CD14-positive monocyte (primary cell): Measurements from ENCODE around the gene TSPAN18. TPM values are rescaled to one million over a fixed set of nuclear protein-coding genes. Genes with fewer than 3 reads are reported as not detected.
A peak's percentile ranks its signal among the peaks of the same experiment; 100 is the strongest.

Experiments
- DNase-seq, 3 donors: peaks; one replicate each; pipeline ENCODE4 v3.0.0-alpha.2; 2011 to 2022
- H2AFZ ChIP-seq: 2 replicates; pipeline ENCODE4 v1.6.0; 2012; ENCODE audit warnings: mild to moderate bottlenecking, low read depth, low read length, inconsistent platforms; ENCODE audit not compliant: insufficient read depth, poor library complexity, severe bottlenecking
- H3K27ac ChIP-seq, 2 donors: 1 replicate in 1 of 2; 2 replicates in 1 of 2; pipeline ENCODE4 v1.5.1; 2012 to 2013; ENCODE audit warnings: low read length in 2 of 2, control low read depth in 1 of 2, inconsistent platforms in 1 of 2, low read depth in 1 of 2, mild to moderate bottlenecking in 1 of 2
- H3K27me3 ChIP-seq, 2 donors: one replicate each; pipeline versions ENCODE4 v1.6.0 to v1.6.1; 2011 to 2013; ENCODE audit warnings: low read length in 2 of 2; ENCODE audit not compliant: control insufficient read depth in 2 of 2, insufficient read depth in 2 of 2
- H3K36me3 ChIP-seq, 2 donors: replicated peaks in 1 of 2; 1 replicate in 1 of 2; 2 replicates in 1 of 2; pipeline versions ENCODE4 v1.5.1 to v1.6.1; 2012 to 2013; ENCODE audit warnings: low read length in 2 of 2, control low read depth in 1 of 2, inconsistent platforms in 1 of 2, mild to moderate bottlenecking in 1 of 2; ENCODE audit not compliant: insufficient read depth in 2 of 2, control insufficient read depth in 1 of 2
- H3K4me1 ChIP-seq, 2 donors: 1 replicate in 1 of 2; 2 replicates in 1 of 2; pipeline versions ENCODE4 v1.5.1 to v1.6.1; 2012 to 2013; ENCODE audit warnings: low read length in 2 of 2, control low read depth in 1 of 2, inconsistent platforms in 1 of 2, mild to moderate bottlenecking in 1 of 2, moderate library complexity in 1 of 2; ENCODE audit not compliant: insufficient read depth in 2 of 2, control insufficient read depth in 1 of 2
- H3K4me2 ChIP-seq: replicated peaks from 2 replicates; pipeline ENCODE3; 2012; ENCODE audit warnings: low read length, moderate library complexity, mild to moderate bottlenecking; ENCODE audit not compliant: poor library complexity, severe bottlenecking; ENCODE audit errors: extremely low read depth
- H3K4me3 ChIP-seq, 3 experiments: fragments of 200-600 bp in 1 of 3; sonication (generic) in 1 of 3; replicated peaks in 1 of 3; 1 replicate in 2 of 3; 2 replicates in 1 of 3; pipeline ENCODE4 v1.5.1; 2011 to 2013; ENCODE audit warnings: low read length in 3 of 3, mild to moderate bottlenecking in 3 of 3, control low read depth in 2 of 3, low read depth in 2 of 3, inconsistent platforms in 1 of 3, moderate library complexity in 1 of 3
- H3K79me2 ChIP-seq: 2 replicates; pipeline ENCODE4 v1.6.0; 2012; ENCODE audit warnings: mild to moderate bottlenecking, control low read depth, inconsistent platforms, low read length, moderate library complexity; ENCODE audit not compliant: insufficient read depth
- H3K9ac ChIP-seq: 2 replicates; pipeline ENCODE4 v1.6.0; 2017; ENCODE audit warnings: low read length, mild to moderate bottlenecking; ENCODE audit not compliant: insufficient read depth, poor library complexity, severe bottlenecking
- H3K9me3 ChIP-seq, 2 donors: replicated peaks in 1 of 2; 1 replicate in 1 of 2; 2 replicates in 1 of 2; pipeline versions ENCODE4 v1.5.1 to v1.6.1; 2012 to 2013; ENCODE audit warnings: low read length in 2 of 2, control low read depth in 1 of 2; ENCODE audit not compliant: control insufficient read depth in 1 of 2, insufficient read depth in 1 of 2
- H4K20me1 ChIP-seq: 2 replicates; pipeline ENCODE4 v1.6.0; 2012; ENCODE audit warnings: mild to moderate bottlenecking, low read length, control low read depth, moderate library complexity; ENCODE audit not compliant: insufficient read depth
- H3K27ac Mint-ChIP-seq, 7 donors: one replicate each; pipeline ENCODE4 v1.8.0; 2020; ENCODE audit warnings: mild to moderate bottlenecking in 7 of 7, mixed read lengths in 7 of 7, moderate library complexity in 6 of 7, inconsistent platforms in 2 of 7
- H3K27me3 Mint-ChIP-seq, 3 donors: one replicate each; pipeline ENCODE4 v1.8.0; 2021 to 2022; ENCODE audit warnings: low read depth in 3 of 3, mild to moderate bottlenecking in 3 of 3, mixed read lengths in 3 of 3, moderate library complexity in 3 of 3, inconsistent platforms in 1 of 3
- H3K36me3 Mint-ChIP-seq, 2 donors: one replicate each; pipeline ENCODE4 v1.8.0; 2020; ENCODE audit warnings: mixed read lengths in 2 of 2, inconsistent platforms in 1 of 2, mild to moderate bottlenecking in 1 of 2
- H3K4me1 Mint-ChIP-seq: one replicate; pipeline ENCODE4 v1.8.0; 2020; ENCODE audit warnings: mild to moderate bottlenecking, mixed read lengths
- H3K4me3 Mint-ChIP-seq, 2 donors: one replicate each; pipeline ENCODE4 v1.8.0; 2020; ENCODE audit warnings: mild to moderate bottlenecking in 2 of 2, mixed read lengths in 2 of 2, moderate library complexity in 1 of 2
- H3K9me3 Mint-ChIP-seq, 7 donors: one replicate each; pipeline ENCODE4 v1.8.0; 2020 to 2022; ENCODE audit warnings: mixed read lengths in 7 of 7, mild to moderate bottlenecking in 6 of 7, moderate library complexity in 6 of 7, inconsistent platforms in 2 of 7
- CTCF ChIP-seq: fragments of 200-600 bp; IDR thresholded peaks from one replicate; pipeline ENCODE4 v1.8.0; 2022; ENCODE audit warnings: antibody characterized with exemption, mild to moderate bottlenecking
- WGBS: methylation state at CpG from one replicate; pipeline ENCODE4 v1.1.5; 2013; ENCODE audit warnings: missing lambda C conversion rate; ENCODE audit not compliant: insufficient coverage; 5-methylcytosine and 5-hydroxymethylcytosine counted together
- intact Hi-C, 2 donors: fragments of 100-400 bp; cut with micrococcal nuclease; formaldehyde crosslinking; loops; one replicate each; pipeline versions ENCODE4 v1.15.0 to v1.15.1; 2023
- polyA plus RNA-seq, 3 donors: library from polyadenylated mRNA; depleted of rRNA in 1 of 3; unstranded in 2 of 3; stranded (reverse) in 1 of 3; fragments of 300-500 nt in 2 of 3; fragments of >200 nt in 1 of 3; fragmentation: Illumina TruSeq in 2 of 3; gene quantifications; 1 replicate in 2 of 3; 2 replicates in 1 of 3; pipeline ENCODE4 v1.2.3, GENCODE V29; 2012 to 2021

The TSPAN18 gene
- polyA plus RNA-seq, 3 donors = not detected

GRCh38 chr11:44943696-44944095 is 216.9 kb downstream of the TSPAN18 start:
- Mint-ChIP-seq H3K27ac (peak overlapping the region in 4 of 7 donors; percentile 21 to 78 (median 66)), H3K9me3 (peaks cover 0 to 3% (median 0%) of the 10 kb centered on the region in 7 donors), H3K36me3 (peaks cover 26 to 30% of the 10 kb centered on the region in 2 donors), H3K4me1 (peaks cover 69% of the 10 kb centered on the region), H3K4me3 (no peak overlapping the region), H3K27me3 (peaks cover 2 to 5% (median 5%) of the 10 kb centered on the region in 3 donors)
- DNase-seq = no peak
- intact Hi-C loops = loop anchor here in 1 of 2 donors (10.0 kb wide), 1 partner anchor 391 kb away; no protein-coding TSS in a partner anchor
- no peak overlapping the region for H2AFZ ChIP-seq
- H3K27me3 ChIP-seq = no peaks in the 10 kb centered on the region
- WGBS = 82% methylated on average over 5 of the region's 7 CpGs
- H3K9me3 ChIP-seq = no peaks in the 10 kb centered on the region
- H3K4me1 ChIP-seq = peaks cover 33 to 49% of the 10 kb centered on the region in 2 donors
- H3K9ac ChIP-seq = no peak overlapping the region
- H3K27ac ChIP-seq = peak overlapping the region in 1 of 2 donors; percentile 1
- peaks cover 0 to 7% of the 10 kb centered on the region in 2 donors for H3K36me3 ChIP-seq
- H4K20me1 ChIP-seq = peaks cover 70% of the 10 kb centered on the region
- no peak for TF ChIP-seq CTCF
- H3K79me2 ChIP-seq = peaks cover 6% of the 10 kb centered on the region
- H3K4me3 ChIP-seq = peak overlapping the region in 1 of 3 experiments; percentile 32
- H3K4me2 ChIP-seq = peak overlapping the region; percentile 45

GRCh38 chr11:44944181-44944852 is 217.6 kb downstream of the TSPAN18 start:
- Histone ChIP-seq H3K4me2 (no peak overlapping the region), H2AFZ (no peak overlapping the region), H3K27ac (no peak overlapping the region), H3K9me3 (no peaks in the 10 kb centered on the region), H3K4me1 (peaks cover 34 to 45% of the 10 kb centered on the region in 2 donors), H4K20me1 (peaks cover 69% of the 10 kb centered on the region), H3K27me3 (peaks cover 0 to 3% of the 10 kb centered on the region in 2 donors), H3K36me3 (peaks cover 0 to 7% of the 10 kb centered on the region in 2 donors), H3K79me2 (peaks cover 12% of the 10 kb centered on the region), H3K4me3 (no peak overlapping the region), H3K9ac (no peak overlapping the region)
- Mint-ChIP-seq H3K4me1 (peaks cover 71% of the 10 kb centered on the region), H3K27ac (peak overlapping the region in 2 of 7 donors; percentile 15 to 71), H3K36me3 (peaks cover 26 to 30% of the 10 kb centered on the region in 2 donors), H3K4me3 (no peak overlapping the region), H3K9me3 (peaks cover 0 to 3% (median 0%) of the 10 kb centered on the region in 7 donors), H3K27me3 (peaks cover 5 to 9% (median 5%) of the 10 kb centered on the region in 3 donors)
- intact Hi-C loops = loop anchor here in 1 of 2 donors (10.0 kb wide), 1 partner anchor 390 kb away; no protein-coding TSS in a partner anchor
- no peak for TF ChIP-seq CTCF
- no peak for DNase-seq
- WGBS = 90% methylated on average over 2 of the region's 7 CpGs
